AG20443 (cell line): ENCODE measurements around the gene CLIC3.
A peak's percentile ranks its signal among the peaks of the same experiment; 100 is the strongest.

Experiments
- DNase-seq: peaks from one replicate; pipeline ENCODE4 v3.0.0; 2012; ENCODE audit warnings: low spot score, mixed read lengths

The CLIC3 gene

GRCh38 chr9:137000177-137000930 is 4.0 kb upstream of the CLIC3 start:
- DNase-seq: peak; percentile 65

DNA sequence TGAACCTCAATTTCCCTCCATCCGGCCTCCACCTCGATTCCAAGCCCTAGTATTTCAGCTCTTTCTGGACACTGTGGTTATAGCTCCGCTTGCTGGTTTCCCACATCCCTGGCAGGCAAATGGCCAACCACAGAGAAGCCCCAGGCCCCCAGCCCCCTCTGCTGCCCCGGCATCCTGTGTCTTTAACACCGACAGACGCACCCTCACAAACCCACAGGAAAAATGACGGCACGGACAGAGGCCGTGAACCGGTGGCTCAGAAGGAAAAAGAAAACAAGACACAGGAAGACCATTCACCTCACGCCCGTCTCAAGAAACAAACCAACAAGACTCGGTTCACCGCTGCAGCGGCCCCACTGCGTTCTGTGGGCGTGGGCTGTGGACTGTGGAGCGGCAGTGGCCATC is 1.5 kb upstream of the CLIC3 start:
- DNase-seq: no peak

DNA sequence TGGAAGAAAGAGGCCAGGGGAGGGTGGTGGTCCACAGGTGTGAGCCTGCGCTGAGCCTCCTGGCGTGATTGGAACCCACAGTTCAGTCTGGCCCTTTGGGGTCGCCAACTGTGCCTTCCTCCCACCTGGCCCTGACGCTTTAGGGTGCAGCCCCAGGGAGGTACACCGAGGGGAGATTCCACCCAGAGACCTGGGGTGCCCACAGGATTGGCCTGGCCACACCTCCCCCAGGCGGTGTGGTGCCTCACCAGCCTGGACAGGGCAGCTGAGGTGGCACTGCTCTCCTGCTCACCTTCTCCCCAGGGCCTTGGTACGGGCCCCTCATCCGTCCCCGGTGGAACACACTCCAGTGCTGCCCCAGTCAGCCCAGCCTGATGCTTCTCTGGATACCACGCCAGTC is 1.0 kb upstream of the CLIC3 start:
- no peak for DNase-seq

DNA sequence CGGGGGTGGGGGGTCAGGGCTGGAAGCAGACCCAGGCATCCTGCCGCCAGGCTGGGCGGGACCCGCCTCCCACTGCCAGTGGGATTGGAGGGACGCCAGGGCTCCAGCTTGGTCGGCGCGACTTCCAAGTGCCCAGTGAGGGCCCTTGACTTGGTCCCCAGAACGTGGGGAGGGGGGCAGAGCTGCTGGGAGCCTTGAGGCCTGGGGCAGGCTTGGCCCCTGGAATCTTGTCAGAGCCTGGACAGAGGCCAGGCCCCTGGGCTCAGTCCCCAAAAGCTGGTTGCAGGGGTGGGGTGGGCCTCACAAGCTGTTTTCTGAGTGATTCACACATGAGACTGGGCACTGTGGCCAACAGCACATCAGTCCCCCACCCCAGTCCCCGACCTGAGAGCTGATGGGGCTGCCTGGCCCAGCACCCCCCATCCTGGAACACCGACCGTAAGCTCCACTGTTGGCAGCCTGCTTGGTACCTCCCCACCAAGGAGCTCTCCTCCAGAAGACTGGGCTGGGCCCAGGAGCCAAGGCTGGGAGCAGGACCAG is 526 bp downstream of the CLIC3 start:
- peak; percentile 67 for DNase-seq

GRCh38 chr9:136995362-136995761 is 1.0 kb downstream of the CLIC3 start:
- no peak for DNase-seq

DNA sequence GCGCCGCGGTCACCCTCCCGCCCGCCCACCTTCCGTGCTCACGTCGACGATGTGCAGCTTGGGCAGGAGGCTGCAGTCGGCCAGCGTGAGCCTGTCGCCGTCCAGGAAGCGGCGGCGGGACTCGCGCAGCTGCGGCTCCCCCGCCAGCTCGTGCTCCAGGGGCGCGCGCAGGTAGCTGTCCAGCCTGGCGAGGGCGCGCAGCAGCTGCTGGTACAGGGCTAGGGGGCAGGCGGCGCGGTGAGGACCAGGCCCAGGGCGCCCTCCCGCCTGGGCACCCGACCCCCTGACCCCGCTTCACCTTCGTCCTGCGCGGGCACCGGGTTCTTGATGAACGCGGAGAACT is 1.5 kb downstream of the CLIC3 start:
- DNase-seq: no peak

DNA sequence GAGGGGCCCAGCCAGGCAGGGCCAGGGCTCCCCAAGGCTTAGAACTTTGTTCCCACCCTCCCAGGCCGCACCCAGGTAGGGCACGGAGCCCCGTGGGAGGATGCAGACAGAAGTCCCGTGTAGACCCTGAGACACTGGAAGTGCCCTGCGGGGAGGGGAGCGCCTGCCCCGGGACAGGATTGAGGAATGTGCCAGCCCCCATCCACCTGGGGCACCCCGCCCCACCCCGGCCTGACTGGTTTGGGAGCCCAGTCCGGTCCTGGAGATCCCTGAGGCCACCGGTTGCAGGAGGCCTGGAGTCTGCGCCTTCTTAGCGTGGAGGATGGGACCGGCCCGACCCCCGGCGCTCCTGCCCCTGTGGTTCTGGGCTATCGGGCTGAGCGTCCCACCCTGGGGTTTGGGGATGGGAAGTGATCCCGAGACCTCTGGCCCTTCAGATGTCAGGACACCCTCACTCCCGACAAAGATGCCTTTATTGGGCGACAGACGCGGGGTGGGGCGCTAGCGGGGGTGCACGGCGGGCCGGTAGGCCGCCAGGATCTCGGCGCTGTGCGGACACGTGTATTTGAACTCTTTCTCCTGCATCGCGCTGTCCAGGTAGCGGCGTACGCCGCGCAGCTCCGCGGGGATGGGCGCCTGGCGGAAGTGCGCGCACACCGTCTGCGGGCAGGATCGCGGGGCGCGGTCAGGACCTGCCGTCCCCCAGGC is 2.0 kb downstream of the CLIC3 start:
- no peak for DNase-seq

- DNase-seq: no peak
Measured at GRCh38 chr9:136992819-136993369, 3.5 kb downstream of the CLIC3 start.

DNA sequence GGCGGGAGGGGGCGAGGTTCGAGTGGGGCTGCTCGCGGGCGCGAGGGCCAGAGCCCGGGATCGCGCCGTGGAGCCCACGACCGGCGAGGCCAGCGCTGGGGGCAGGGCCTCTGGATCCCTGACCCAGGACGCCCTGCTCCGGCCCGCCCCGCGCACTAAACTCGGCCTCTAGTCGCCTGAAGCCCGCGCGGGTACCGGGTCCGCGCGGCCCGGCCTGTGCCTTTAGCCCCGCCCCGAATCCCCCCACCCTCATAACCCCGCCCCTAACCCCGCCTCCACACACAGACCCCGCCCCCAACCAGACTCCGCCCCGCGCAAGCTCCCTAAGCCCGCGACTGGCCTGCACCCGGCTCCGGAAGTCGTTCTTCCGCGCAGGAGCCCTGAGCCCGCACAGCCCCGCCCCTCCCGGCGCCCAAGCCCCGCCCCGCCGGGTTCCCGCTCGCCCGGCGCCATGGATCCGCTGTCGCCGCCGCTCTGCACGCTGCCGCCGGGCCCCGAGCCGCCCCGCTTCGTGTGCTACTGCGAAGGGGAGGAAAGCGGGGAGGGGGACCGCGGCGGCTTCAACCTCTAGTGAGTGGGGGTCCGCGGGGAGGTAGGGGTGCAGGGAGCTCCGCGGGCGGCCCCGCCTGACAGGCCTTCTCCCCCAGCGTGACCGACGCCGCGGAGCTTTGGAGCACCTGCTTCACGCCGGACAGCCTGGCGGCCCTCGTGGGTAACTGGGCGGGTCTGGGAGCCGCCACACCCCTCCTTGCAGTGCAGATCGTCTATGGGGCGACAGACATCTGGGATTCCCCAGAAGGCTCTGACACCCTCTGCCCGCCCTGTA is 4.2 kb downstream of the CLIC3 start, which contains the start of gene PAXX:
Gene PAXX (plus strand): TSS at position 430 of the 826 bp plus-strand sequence. CDS start 22 bp downstream, at position 452.
- DNase-seq: peak; percentile 98

DNA sequence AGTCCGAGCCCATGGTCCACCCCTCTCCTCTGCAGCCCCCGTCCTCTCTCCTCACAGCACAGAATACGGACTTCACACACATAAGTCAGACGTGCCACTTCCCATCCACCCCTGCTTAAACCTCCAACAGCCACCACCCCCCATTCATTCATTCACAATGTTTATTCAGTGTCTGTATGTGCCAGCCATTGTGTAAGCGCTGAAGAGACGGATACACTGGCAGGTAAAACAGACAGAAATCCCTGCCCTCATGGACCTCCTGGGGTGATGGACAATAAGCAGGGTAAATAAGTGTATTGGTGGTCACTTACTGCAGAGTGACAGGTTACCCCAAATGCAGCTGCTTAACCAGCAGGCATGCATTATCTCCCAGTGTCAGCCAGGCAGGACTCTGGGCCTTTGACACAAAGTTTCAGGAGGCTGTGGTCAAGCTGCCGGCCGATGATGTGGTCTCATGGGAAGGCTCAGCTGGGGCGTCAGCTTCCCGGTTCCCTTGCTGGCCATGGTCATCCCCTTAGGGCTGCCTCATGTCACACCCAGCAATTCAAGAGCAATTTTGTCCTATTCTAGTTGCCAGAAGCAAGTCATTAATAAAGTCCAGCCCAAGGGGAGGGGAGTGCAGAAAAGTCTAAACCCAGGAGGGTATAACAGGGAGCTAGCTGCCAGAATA is 6.0 kb downstream of the CLIC3 start:
- DNase-seq: no peak

- DNase-seq: no peak
Measured at GRCh38 chr9:136988872-136989271, 7.5 kb downstream of the CLIC3 start.

DNA sequence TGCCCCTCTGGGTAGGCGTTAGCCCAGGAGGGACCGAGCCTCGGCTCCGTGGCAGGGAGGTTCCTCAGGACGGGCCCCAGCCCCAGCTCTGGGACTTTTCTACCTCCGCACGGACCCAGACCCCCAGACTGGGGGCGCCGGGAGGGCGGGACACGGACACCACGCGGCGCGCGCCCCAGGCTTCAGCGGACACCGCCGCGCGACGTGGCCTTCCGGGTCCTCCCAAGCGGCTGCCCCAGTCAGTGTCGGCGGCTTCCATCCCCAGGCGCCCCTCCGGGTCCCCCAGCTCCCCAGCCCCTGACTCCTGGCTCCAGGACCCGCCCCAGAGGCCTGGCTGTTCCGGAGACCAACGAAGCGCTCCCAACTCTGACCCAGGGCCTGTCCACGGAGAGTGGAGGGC is 10.5 kb downstream of the CLIC3 start:
- DNase-seq: no peak

DNA sequence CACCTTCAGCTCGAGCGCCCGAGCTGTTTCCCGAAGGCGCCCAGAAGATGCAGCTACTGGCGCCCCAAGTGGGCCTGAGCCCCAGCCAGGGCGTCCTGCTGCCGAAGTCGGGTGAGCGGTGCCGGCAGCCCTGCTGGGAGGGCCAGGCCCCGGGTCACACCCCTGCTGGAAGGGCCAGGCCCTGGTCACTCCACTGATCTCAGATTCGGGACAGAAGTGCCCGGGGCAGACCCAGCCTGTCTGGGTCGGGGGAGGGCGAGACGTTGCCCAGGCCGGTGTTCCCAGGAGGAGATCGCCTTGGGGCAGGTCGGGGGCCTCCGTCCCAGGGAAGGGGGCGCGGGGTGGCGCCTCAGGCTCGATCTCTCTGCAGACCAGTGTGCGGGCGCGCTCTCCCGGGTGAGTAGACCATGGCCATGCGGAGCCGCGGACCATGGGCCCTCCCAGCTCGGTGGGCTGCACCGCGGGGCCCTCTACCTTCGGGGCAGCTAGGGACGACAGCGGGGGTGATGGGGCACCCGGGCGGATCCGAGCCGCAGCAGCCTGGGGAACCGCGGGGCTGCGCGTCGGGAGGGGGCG is 11.3 kb downstream of the CLIC3 start:
- no peak for DNase-seq

GRCh38 chr9:136984464-136985026 is 11.8 kb downstream of the CLIC3 start:
- DNase-seq: no peak

DNA sequence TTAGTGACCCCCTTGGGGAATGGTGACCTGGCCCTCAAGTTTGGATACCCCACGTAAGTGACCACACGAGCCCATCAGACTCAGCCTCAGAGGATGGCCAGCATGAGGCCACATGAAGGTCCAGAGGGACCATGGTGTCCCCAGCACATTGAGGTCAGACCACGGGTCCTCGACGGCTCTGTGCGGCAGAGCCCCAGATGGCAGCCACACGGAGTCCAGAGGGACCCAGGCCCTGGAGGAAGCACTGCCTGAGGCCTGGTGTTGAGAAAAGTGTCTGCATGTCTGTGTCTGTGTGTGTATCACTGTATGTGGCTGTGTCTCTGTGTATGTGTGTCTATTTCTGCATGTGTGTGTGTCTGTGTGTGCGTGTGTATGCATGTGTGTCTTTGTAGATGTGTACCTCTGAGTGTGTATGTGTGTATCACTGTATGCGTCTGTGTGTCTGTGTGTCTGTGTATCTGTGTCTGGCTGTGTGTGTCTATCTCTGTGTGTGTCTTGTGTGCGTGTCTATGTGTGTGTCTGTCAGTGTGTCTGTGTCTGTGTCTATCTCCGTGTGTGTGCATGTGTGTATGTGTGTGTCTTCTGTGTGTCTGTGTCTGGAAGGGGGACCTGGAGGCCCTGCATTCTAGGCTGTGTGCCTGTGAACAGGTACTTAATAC is 12.6 kb downstream of the CLIC3 start:
- no peak for DNase-seq

DNA sequence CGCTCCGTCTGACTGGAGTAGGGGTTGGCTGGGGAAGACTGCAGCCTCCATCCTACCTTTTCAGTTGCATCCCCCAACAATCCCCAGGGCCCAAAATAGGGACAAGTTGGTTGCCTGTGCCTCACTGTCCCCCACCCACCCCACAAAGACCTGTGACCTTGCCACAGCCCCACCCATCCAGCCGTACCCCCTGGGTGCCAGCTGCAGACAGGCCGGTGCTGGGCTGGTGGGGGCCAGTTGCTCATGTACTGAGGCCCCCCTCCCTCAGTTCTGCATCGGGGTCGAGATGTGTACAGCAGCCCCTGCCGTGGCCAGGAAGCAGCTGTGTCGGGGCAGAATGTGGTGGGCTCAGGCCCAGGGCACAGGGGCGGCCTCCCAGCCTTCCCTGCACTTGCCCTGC is 13.2 kb downstream of the CLIC3 start:
- DNase-seq: no peak

DNA sequence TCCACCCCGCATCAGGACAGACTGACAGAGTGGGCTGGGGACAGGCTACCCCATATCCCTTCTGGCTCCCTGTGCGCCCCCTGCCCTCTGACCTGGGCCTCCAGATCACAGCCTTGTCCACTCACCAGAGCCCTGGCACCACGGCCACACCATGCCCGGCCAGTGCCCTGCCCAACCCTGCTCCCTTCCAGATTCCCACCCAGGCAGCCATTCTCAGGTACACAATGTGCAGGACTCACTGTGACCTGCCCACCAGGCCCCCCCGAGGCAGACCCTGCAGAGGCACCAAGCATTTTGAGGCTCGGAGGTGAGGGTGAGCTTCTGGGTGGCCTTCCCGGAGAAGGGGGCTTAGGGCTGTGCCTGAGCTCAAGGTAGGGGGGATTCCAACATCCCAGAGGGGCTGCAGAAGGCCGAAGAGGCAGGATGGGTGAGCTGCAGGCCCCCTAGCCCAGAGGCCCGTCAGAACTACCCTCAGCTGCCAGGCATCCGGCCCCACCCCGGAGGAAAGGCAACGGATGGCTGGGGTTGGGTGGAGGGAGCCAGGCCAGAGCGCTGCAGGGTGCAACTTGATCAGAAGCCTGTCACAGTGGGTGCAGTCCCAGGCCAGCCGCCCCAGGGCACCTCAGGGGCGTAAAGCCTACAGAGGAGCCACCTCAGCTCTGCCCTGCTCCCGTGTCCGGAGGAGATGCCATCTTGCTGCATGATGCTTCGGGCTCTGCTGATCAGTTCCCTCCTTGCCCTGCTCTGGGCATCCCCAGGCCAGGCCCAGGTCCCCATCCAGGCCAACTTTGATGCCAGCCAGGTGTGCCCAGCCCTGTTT is 13.9 kb downstream of the CLIC3 start, which contains the start of gene LCNL1:
Gene LCNL1 (plus strand): TSS at position 762 of the 820 bp plus-strand sequence. CDS start 594 bp downstream, outside the sequence.
- no peak for DNase-seq

DNA sequence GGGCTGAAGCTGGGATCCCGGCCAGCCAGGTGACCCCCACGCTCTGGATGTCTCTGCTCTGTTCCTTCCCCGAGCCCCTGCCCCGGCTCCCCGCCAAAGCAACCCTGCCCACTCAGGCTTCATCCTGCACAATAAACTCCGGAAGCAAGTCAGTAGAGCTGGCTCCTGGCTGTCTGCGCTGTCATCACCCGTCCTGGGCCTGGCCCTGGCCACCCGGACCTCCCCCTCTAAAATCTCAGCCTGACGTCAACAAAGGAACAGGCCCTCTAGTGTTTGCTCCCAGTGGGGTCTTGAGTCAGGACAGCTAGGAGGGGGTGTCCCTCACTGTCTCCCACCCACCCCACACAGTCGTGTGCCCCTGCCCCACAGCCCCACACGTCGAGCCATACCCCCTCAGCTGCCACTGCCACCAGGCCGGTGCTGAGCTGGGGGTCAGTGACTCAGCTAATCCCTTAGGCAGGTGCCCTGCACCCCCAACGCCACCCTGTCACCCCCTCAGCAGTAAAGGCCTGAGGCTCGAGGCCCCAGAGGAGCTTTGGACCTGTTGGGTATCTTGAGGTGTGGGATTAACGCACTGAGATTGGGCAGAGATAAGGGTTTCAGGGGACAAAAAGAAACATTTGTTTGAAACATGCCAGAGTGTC is 14.7 kb downstream of the CLIC3 start:
- no peak for DNase-seq
